Fibroblast of skin of right biceps (primary cell): Measurements from ENCODE around the gene ADSS1.

Experiments used
- DNase-seq: peaks from one replicate; pipeline ENCODE4 v3.0.0-alpha.2; 2013

ADSS1 gene

DNA sequence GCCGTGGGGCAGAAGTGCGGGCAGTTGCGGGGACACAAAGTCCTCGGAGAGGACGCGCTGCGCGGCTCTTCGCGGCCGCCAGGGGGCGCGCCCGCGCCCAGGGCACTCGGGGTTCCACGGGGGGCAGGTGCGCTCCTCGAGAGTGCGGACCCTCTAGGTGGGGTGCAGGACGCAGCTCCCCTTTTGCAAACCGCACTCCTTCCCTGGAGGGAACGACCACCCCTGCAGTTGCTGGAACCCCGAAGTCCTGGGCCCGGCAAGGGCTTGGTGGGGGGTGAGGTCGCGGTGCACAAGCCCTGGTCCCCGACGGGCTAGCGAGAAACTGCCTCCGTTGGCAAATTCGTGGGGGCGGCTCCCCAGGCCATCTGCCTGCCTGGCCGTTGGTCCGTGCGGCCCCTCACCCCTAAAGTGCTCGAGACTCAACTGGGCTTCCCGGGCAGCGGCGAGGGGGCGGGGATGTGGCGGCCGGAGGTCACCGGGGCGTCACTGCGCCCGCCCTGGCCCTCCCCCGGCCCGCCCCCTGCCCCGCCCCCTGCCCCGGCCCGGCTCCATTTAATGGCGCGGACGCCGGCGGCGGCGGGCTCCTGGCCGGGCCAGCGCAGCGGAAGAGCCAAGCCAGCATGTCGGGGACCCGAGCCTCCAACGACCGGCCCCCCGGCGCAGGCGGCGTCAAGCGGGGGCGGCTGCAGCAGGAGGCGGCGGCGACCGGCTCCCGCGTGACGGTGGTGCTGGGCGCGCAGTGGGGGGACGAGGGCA is at the start of gene ADSS1:
Gene ADSS1 (plus strand): TSS at position 579 of the 756 bp plus-strand sequence. CDS start 42 bp downstream, at position 621.
- DNase-seq = no peak

DNA sequence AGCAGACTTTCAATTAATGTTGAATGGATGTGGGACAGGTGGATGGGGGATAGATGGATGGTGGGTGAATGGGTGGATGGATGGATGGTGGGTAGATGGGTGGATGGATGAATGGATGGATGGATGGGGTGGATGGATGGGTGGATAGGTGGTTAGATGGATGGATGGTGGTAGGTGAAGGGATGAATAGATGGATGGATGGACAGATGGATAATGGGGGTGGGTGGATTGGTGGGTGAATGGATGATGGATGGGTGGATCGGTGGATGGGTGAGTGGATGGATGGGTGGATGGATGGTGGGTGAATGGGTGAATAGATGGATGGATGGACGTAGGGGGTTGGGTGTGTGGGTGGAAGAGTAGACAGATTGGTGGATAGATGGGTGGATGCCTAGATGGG is 48.6 kb upstream of the ADSS1 start:
- DNase-seq = no peak

GRCh38 chr14:104676130-104676693 is 47.8 kb upstream of the ADSS1 start:
- DNase-seq = no peak

- DNase-seq = peak; percentile 34
Observed at GRCh38 chr14:104676694-104677511, 47.1 kb upstream of the ADSS1 start.

DNA sequence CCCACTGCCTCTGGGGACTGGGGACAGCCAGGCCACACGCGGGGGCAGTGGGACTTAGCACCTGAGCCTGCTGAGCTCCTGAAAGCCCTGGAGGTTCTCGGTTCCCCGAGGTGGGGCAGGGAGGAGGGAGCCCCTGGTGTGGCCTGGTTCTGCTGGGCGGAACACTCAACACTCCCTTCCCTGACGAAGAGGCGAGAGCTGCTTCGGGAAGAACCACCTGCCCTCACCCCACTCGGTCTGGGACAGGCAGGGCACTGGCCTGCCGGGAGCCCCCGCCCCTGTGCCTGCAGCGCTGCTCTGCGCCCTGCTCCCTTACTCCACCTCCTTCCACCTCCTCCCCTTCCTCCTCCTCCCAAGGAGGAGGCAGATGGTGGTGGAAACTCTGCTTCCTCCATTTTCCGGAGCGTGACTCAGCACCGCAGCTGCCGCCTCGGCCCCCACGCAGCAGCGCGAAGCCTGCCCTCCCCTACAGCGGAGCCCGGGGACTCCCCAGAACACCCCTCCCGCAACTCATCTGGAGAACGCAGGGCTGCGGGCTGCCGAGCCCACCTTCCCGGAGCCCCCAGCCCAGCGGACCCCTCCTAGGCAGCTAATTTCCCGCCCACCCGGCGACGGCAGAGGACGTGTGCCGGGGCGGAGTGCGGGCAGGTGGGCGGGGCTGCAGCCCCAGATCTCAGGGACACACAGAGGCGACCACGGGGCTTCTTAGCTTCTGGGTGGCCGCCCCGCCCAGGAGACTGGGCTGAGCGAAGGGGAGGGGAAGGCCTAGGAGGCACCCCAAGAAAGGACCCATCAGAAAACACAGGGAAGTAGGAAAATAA is 46.3 kb upstream of the ADSS1 start:
- DNase-seq = peak; percentile 85

DNA sequence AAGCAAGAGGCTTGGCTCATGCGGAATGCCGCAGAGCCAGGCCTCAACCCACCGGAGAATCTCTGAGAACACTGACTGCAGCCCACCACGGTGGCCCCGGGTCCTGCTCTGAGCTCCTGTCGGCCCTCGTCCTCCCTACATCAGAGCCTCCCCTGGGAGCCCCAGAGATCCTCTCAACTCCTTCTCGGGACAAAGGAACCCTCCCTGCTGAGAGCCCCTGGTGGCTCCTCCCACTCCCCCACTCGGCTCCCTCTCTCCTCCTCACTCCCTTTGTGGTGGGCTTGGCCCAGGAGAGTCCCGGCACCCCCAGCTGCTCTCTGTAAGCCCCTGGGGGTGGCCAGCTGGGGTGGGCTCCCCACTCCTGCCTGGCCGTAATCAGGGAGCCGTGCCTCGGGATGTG is 45.7 kb upstream of the ADSS1 start:
- DNase-seq = peak; percentile 63

GRCh38 chr14:104678901-104679705 is 44.9 kb upstream of the ADSS1 start:
- no peak for DNase-seq

DNA sequence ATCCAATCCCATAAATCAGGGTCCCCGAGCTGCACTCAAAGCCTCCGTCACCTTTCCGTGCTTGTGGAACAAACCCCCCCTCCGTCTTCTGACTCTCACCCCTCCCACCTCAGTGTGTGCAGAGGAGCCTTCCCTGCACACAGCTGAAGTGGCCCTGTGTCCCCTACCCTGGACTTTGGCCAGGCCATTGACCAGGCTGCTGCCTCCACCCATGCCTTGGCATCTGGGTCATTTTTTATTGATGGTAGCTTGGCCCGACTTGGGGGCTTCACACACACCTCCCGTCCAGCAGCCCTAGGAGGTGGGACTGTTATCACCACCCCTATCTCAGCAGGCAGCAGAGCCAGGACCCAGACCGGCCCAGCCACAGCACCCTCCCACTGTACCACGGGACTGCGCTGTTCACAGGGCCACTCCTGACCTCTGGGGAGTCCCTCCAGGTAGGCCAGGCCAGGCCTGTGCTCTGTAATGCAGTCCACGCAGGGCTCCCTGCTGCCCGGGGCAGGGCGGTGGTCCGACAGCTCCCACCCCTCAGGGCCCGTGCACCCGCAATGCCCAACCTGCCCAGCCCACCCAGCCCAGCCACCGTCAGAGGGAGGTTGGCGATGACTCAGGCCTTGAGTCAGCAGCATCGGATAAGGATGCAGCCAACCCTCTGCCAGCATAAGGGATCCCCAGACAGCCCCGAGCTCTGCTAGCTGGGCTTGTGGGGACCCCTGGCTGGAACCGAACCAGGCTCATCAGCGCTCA is 43.8 kb upstream of the ADSS1 start:
- peak; percentile 82 for DNase-seq

DNA sequence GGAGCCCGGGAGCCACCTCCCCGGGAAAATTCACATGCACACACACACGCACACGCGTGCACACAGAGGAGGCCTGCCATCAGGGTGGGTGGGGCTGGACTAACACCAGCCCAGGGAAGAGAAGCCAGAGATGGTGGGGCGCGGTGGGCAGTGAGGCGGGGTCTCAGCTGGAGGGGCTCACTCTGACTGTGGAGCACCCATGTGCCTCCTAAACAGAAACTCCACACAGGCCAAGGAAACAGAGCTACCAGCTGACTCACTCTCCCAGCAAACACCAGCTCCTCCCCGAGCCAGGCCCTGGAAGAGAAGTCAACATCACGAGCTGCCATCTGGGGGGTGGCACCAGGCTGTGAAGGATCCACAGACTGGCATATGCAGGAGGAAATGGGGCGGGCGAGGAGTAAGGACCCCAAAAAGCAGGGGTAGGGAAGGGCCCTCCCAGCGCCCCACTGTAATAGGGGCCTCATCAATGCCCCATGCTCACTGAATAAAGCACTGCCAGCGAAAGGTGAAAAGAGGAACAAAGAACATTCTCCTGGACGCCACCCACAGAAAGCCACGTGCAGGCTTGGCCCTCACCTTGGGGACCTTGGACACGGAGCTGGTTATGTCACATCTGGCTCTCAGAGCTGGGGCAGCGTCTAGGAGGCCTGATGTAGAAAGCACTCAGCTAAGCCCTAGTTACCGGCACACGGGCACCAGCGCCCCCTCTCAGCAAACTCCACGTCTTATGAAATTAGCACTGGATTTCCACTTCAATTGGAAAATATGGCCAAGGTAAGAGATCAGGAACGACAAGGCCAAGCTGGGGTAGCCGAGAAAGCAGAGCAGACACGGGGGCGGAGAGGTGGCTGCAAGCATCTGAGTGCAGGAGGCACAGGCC is 43.0 kb upstream of the ADSS1 start:
- peak; percentile 79 for DNase-seq

GRCh38 chr14:104681689-104682074 is 42.3 kb upstream of the ADSS1 start:
- peak; percentile 86 for DNase-seq

GRCh38 chr14:104682107-104682593 is 41.9 kb upstream of the ADSS1 start:
- DNase-seq = peak; percentile 24

DNA sequence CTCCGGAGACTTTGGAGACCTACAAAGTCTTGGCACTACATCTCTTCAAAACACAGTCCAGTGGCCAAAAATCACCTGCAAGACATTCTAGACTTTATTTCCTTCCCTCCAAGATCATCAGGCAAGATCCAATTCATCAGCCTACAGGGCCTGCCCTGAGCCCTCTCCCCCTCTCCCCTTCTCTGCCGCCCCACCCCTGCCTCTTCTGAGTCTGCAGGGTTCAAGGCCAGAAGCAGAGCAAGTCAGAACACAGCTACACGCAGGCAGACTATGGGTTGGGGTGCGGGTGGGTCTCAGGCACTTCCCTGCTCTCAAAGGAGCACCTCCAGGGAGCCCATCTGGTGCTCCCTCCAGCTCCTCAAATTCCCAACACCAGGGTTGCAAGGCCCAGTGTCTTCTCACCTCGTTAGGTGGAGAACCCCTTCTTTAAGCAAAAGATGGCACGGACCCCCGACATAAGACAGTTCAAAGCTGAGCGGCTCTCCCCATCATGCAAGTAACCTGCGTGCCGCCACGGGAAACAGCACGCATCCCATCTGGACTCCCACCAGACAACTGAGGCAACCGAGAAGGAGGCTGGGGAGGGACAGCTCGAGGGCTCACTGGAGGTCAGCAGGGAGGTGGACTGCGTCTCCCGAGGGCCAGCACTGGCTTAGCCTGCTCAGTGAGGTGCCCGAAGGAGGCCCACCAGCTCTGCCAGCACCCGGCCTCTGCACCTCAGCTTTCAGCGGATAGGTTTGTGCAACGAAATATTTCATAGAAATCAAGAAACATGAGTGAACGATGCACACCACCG is 40.2 kb upstream of the ADSS1 start:
- no peak for DNase-seq

GRCh38 chr14:104684449-104684821 is 39.6 kb upstream of the ADSS1 start:
- no peak for DNase-seq

DNA sequence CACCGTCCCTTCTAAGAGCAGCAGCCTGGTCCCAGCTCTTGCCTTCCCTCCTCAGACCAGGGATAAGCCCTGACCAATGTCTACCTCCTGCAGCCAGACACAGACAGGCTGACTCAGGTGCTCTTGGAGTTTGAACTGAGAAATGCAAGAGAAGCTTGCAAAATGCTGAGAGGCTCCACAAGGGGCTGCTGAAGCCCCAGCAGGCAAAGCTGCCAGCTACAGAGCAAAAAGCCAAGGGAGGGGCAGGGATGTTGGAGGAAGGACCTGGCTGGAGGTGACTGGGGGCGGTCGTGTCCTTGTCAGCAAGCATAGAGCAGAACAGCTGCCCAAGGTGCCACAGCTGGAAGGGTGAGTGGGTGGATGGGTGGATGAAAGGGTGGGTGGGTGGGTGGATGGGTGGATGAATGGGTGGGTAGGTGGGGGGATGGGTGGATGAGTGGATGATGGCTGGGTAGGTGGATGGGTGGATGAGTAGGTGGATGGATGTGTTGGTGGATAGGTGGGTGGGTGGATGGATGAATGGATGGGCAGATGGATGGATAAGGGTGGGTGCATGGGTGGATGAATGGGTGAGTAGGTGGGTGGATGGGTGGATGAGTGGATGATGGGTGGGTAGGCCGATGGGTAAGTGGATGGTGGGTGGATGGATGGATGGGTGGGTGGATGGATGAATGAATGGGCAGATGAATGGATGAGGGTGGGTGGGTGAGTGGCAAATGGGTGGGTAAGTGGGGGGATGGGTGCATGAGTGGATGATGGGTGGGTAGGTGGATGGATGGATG is 38.6 kb upstream of the ADSS1 start:
- DNase-seq = no peak

GRCh38 chr14:104685998-104686610 is 37.9 kb upstream of the ADSS1 start:
- no peak for DNase-seq

- DNase-seq = no peak
Observed at GRCh38 chr14:104686624-104687517, 37.2 kb upstream of the ADSS1 start.
